H1 (cell line): ENCODE results near the gene MED28. TPM values are rescaled to one million over a fixed set of nuclear protein-coding genes. Genes with fewer than 3 reads are reported as not detected.

ENCODE experiments used
- CTCF ChIA-PET: fragments of 300-600 bp; sonication (Branson Sonifier 250); formaldehyde crosslinking; loops from one replicate; lab custom pipeline; 2021; ENCODE audit not compliant: partially characterized antibody; lab: Charles Lee
- POLR2A ChIA-PET: fragments of 300-600 bp; sonication (Branson Sonifier 250); formaldehyde crosslinking; loops from one replicate; lab custom pipeline; 2021; ENCODE audit warnings: inconsistent platforms; ENCODE audit not compliant: partially characterized antibody; lab: Charles Lee
- DNase-seq, 2 experiments: peaks; one replicate each; pipeline versions ENCODE4 v3.0.0 to v3.0.0-alpha.2; 2010 to 2022; ENCODE audit warnings: low spot score in 2 of 2, low read depth in 1 of 2, mixed read lengths in 1 of 2
- FAIRE-seq: peaks from 2 replicates; lab custom pipeline; 2011; peaks lifted over from hg19 to GRCh38; lab: Jason Lieb, UNC
- H2AFZ ChIP-seq: 2 replicates; pipeline ENCODE4 v1.8.1; 2012; ENCODE audit warnings: low read length, inconsistent platforms
- H2AK5ac ChIP-seq: 2 replicates; pipeline ENCODE4 v1.6.1; 2013; ENCODE audit warnings: low read depth, low read length
- H2BK120ac ChIP-seq: replicated peaks from 2 replicates; pipeline ENCODE3; 2013; ENCODE audit warnings: low read depth, low read length, inconsistent platforms
- H2BK12ac ChIP-seq: 2 replicates; pipeline ENCODE4 v1.6.1; 2013; ENCODE audit warnings: low read depth, low read length
- H2BK15ac ChIP-seq: 2 replicates; pipeline ENCODE4 v1.6.1; 2013; ENCODE audit warnings: low read length
- H2BK20ac ChIP-seq: 2 replicates; pipeline ENCODE4 v1.6.1; 2013; ENCODE audit warnings: low read length
- H2BK5ac ChIP-seq: 2 replicates; pipeline ENCODE4 v1.6.1; 2013; ENCODE audit warnings: low read depth, low read length
- H3K14ac ChIP-seq: 2 replicates; pipeline ENCODE4 v1.6.1; 2013; ENCODE audit warnings: inconsistent platforms; ENCODE audit not compliant: insufficient read length
- H3K18ac ChIP-seq: 2 replicates; pipeline ENCODE4 v1.6.1; 2013; ENCODE audit warnings: low read length; ENCODE audit errors: extremely low read depth
- H3K23ac ChIP-seq: 2 replicates; pipeline ENCODE4 v1.6.1; 2013; ENCODE audit warnings: inconsistent platforms; ENCODE audit not compliant: insufficient read length
- H3K23me2 ChIP-seq: 2 replicates; pipeline ENCODE4 v1.6.1; 2013; ENCODE audit warnings: low read depth, low read length
- H3K27ac ChIP-seq: 2 replicates; pipeline ENCODE4 v1.6.1; 2011; ENCODE audit warnings: low read depth, low read length, inconsistent platforms
- H3K27me3 ChIP-seq, 4 experiments: replicated peaks in 1 of 4; 1 replicate in 1 of 4; 2 replicates in 3 of 4; pipeline versions ENCODE4 v1.6.1 to v1.8.1; 2011 to 2013; ENCODE audit warnings: low read length in 3 of 4, mild to moderate bottlenecking in 3 of 4, inconsistent platforms in 2 of 4, mixed read lengths in 2 of 4, moderate library complexity in 1 of 4; ENCODE audit not compliant: control insufficient read depth in 3 of 4, insufficient read depth in 3 of 4; ENCODE audit errors: extremely low read depth in 1 of 4
- H3K36me3 ChIP-seq, 4 experiments: 2 replicates each; pipeline versions ENCODE4 v1.6.1 to v1.8.1; 2011 to 2013; ENCODE audit warnings: mild to moderate bottlenecking in 4 of 4, low read length in 3 of 4, moderate library complexity in 2 of 4, control low read depth in 1 of 4, inconsistent platforms in 1 of 4; ENCODE audit not compliant: insufficient read depth in 4 of 4, control insufficient read depth in 2 of 4
- H3K4ac ChIP-seq: replicated peaks from 2 replicates; pipeline ENCODE3; 2013; ENCODE audit warnings: low read length, low read depth, mixed read lengths, inconsistent platforms; ENCODE audit not compliant: insufficient read length
- H3K4me1 ChIP-seq, 4 experiments: replicated peaks in 1 of 4; 1 replicate in 1 of 4; 2 replicates in 3 of 4; pipeline versions ENCODE4 v1.6.1 to v1.8.1; 2011 to 2013; ENCODE audit warnings: low read length in 3 of 4, inconsistent platforms in 2 of 4, mixed read lengths in 1 of 4; ENCODE audit not compliant: insufficient read depth in 4 of 4, control insufficient read depth in 3 of 4
- H3K4me2 ChIP-seq, 2 experiments: 2 replicates each; pipeline versions ENCODE4 v1.6.1 to v1.8.1; 2011 to 2013; ENCODE audit warnings: low read depth in 2 of 2, low read length in 2 of 2, control low read depth in 1 of 2, inconsistent platforms in 1 of 2, mild to moderate bottlenecking in 1 of 2; ENCODE audit not compliant: insufficient read depth in 1 of 2
- H3K4me3 ChIP-seq, 4 experiments: fragments of 200-600, 300-600 bp in 1 of 4; sonication (generic), shearing (Covaris generic), sonication (Bioruptor Twin) in 1 of 4; 2 replicates each; pipeline versions ENCODE4 v1.5.1 to v1.8.1; 2011 to 2016; ENCODE audit warnings: low read length in 4 of 4, low read depth in 3 of 4, control low read depth in 2 of 4, inconsistent platforms in 2 of 4, mild to moderate bottlenecking in 2 of 4, mixed read lengths in 1 of 4, moderate library complexity in 1 of 4; ENCODE audit not compliant: insufficient read depth in 2 of 4; ENCODE audit errors: extremely low read depth in 1 of 4
- H3K56ac ChIP-seq: replicated peaks from 2 replicates; pipeline ENCODE3; 2013; ENCODE audit warnings: low read depth, mild to moderate bottlenecking, mixed read lengths, low read length, inconsistent platforms; ENCODE audit not compliant: insufficient read length
- H3K79me1 ChIP-seq: 2 replicates; pipeline ENCODE4 v1.6.1; 2013; ENCODE audit warnings: low read depth, low read length, control low read depth
- H3K79me2 ChIP-seq, 2 experiments: 2 replicates each; pipeline versions ENCODE4 v1.6.1 to v1.8.1; 2012 to 2013; ENCODE audit warnings: low read length in 2 of 2, mild to moderate bottlenecking in 2 of 2, inconsistent platforms in 1 of 2; ENCODE audit not compliant: insufficient read depth in 2 of 2, control insufficient read depth in 1 of 2
- H3K9ac ChIP-seq, 4 experiments: replicated peaks in 1 of 4; 1 replicate in 1 of 4; 2 replicates in 3 of 4; pipeline versions ENCODE4 v1.6.1 to v1.8.1; 2011 to 2013; ENCODE audit warnings: low read depth in 3 of 4, low read length in 3 of 4, control low read depth in 2 of 4, mild to moderate bottlenecking in 2 of 4, moderate library complexity in 2 of 4, inconsistent platforms in 1 of 4; ENCODE audit errors: extremely low read depth in 1 of 4
- H3K9me3 ChIP-seq, 2 experiments: 2 replicates each; pipeline versions ENCODE4 v1.6.1 to v1.8.1; 2012 to 2013; ENCODE audit warnings: mild to moderate bottlenecking in 2 of 2, moderate library complexity in 2 of 2, control low read depth in 1 of 2, inconsistent platforms in 1 of 2, low read depth in 1 of 2, low read length in 1 of 2, mixed read lengths in 1 of 2; ENCODE audit not compliant: insufficient read depth in 2 of 2
- H4K20me1 ChIP-seq, 2 experiments: replicated peaks in 1 of 2; 2 replicates each; pipeline versions ENCODE3 to v1.8.1; 2011 to 2013; ENCODE audit warnings: inconsistent platforms in 2 of 2, low read length in 2 of 2, mild to moderate bottlenecking in 1 of 2; ENCODE audit not compliant: insufficient read depth in 2 of 2, control insufficient read depth in 1 of 2
- H4K5ac ChIP-seq: 2 replicates; pipeline ENCODE4 v1.6.1; 2013; ENCODE audit warnings: low read length, low read depth, mixed read lengths, inconsistent platforms; ENCODE audit not compliant: insufficient read length
- H4K8ac ChIP-seq: 2 replicates; pipeline ENCODE4 v1.8.0; 2013; ENCODE audit warnings: mild to moderate bottlenecking, moderate library complexity, low read length, inconsistent platforms; ENCODE audit not compliant: insufficient read depth; ENCODE audit errors: extremely low read depth
- H4K91ac ChIP-seq: replicated peaks from 2 replicates; pipeline ENCODE3; 2013; ENCODE audit warnings: low read length, mixed read lengths, inconsistent platforms; ENCODE audit not compliant: insufficient read length
- CREB1 ChIP-seq: IDR thresholded peaks from 2 replicates; pipeline ENCODE4 v1.6.1; 2012; ENCODE audit warnings: inconsistent platforms
- CTCF ChIP-seq, 3 experiments: IDR thresholded peaks; 1 replicate in 2 of 3; 2 replicates in 1 of 3; pipeline versions ENCODE4 v1.5.1 to v1.6.1; 2011; ENCODE audit warnings: low read length in 3 of 3, mild to moderate bottlenecking in 3 of 3, inconsistent platforms in 2 of 3, low read depth in 1 of 3, moderate library complexity in 1 of 3; ENCODE audit not compliant: insufficient read depth in 1 of 3; ENCODE audit errors: control extremely low read depth in 1 of 3
- MAX ChIP-seq: IDR thresholded peaks from 2 replicates; pipeline ENCODE4 v1.6.1; 2012; ENCODE audit warnings: inconsistent platforms
- NRF1 ChIP-seq: IDR thresholded peaks from 2 replicates; pipeline ENCODE4 v1.6.1; 2011; ENCODE audit warnings: mild to moderate bottlenecking, low read depth, low read length, improper control_type of control experiment
- POLR2A ChIP-seq, 2 experiments: IDR thresholded peaks; 1 replicate in 1 of 2; 2 replicates in 1 of 2; pipeline ENCODE4 v1.6.1; 2011; ENCODE audit warnings: low read depth in 2 of 2, low read length in 2 of 2, mild to moderate bottlenecking in 2 of 2; ENCODE audit errors: control extremely low read depth in 1 of 2
- RAD21 ChIP-seq, 2 experiments: IDR thresholded peaks in 1 of 2; conservative IDR thresholded peaks in 1 of 2; 2 replicates each; pipeline ENCODE4 v1.6.1; 2011; ENCODE audit warnings: low read depth in 2 of 2, low read length in 2 of 2, improper control_type of control experiment in 1 of 2, inconsistent platforms in 1 of 2, mild to moderate bottlenecking in 1 of 2, moderate library complexity in 1 of 2
- TAF1 ChIP-seq: IDR thresholded peaks from 2 replicates; pipeline ENCODE4 v1.6.1; 2011; ENCODE audit warnings: mild to moderate bottlenecking, low read depth, low read length
- YY1 ChIP-seq: IDR thresholded peaks from 2 replicates; pipeline ENCODE4 v1.6.1; 2011; ENCODE audit warnings: low read depth, mild to moderate bottlenecking, low read length
- WGBS, 2 experiments: shearing (Covaris generic) in 1 of 2; methylation state at CpG; one replicate each; pipeline versions ENCODE4 v1.1.6 to v1.1.7; 2013 to 2015; ENCODE audit warnings: low lambda C conversion rate in 2 of 2, mixed read lengths in 2 of 2, inconsistent platforms in 1 of 2, low coverage in 1 of 2, missing lambda C conversion rate in 1 of 2; ENCODE audit not compliant: insufficient replicate concordance in 2 of 2, insufficient coverage in 1 of 2, insufficient read length in 1 of 2; ENCODE audit errors: extremely low coverage in 1 of 2, missing lambda C conversion rate in 1 of 2; 5-methylcytosine and 5-hydroxymethylcytosine counted together
- polyA plus RNA-seq, 7 experiments: library from polyadenylated mRNA; depleted of rRNA in 3 of 7; stranded (reverse) in 5 of 7; unstranded in 2 of 7; fragments of >200 nt in 5 of 7; fragments of 200-250 nt in 2 of 7; gene quantifications; 1 replicate in 5 of 7; 2 replicates in 1 of 7; 4 replicates in 1 of 7; pipeline versions ENCODE4 v1.2.1 to v1.2.3, GENCODE V29; 2011 to 2013; ENCODE audit warnings: missing spikeins in 2 of 7, mixed read lengths in 2 of 7
- total RNA-seq: library from RNA; stranded (reverse); fragmentation: NEBNext Ultra II Directional; extraction: Animal tissue kit (Norgen Biotek cat#: 25700); gene quantifications from 2 replicates; pipeline ENCODE4 v1.2.1, GENCODE V29; 2021

The MED28 gene
- total and polyA plus RNA-seq, 2 of the 8 experiments (the other 6 are each of a cell fraction or from before 2014, with no cell fraction given), result 24.0 to 87.1 TPM

- H3K23me2 ChIP-seq, result no peaks in the 10 kb centered on the region
- no peak overlapping the region for H3K14ac ChIP-seq
- H4K8ac ChIP-seq, result no peak overlapping the region
- H3K4ac ChIP-seq, result no peak overlapping the region
- H2AFZ ChIP-seq, result no peak overlapping the region
- H3K4me1 ChIP-seq, result 0 out of 7 replicates have a peak, but pooled peaks cover 0 to 3% (median 0%) of the 10 kb centered on the region in 4 experiments
- no peak overlapping the region for H2BK12ac ChIP-seq
- no peak overlapping the region for H3K18ac ChIP-seq
- DNase-seq, result peak; percentile 60 to 91
- peaks cover 0 to 9% of the 10 kb centered on the region in 2 experiments for H4K20me1 ChIP-seq
- no peak overlapping the region for H2BK5ac ChIP-seq
- H3K27ac ChIP-seq, result no peak overlapping the region
- H3K36me3 ChIP-seq, result peaks cover 5 to 30% (median 18%) of the 10 kb centered on the region in 4 experiments; a peak in 6 of 8 replicates
- CTCF ChIA-PET, result interaction anchor here (0.6 to 4.6 kb wide), 17 partner anchors 9 to 375 kb away, joined by 3 to 22 read pairs (median 4); no protein-coding TSS in a partner anchor
- H2BK20ac ChIP-seq, result no peak overlapping the region
- WGBS, 2 experiments, result 58% methylated on average over 31 of the region's 32 CpGs; no CpG with 5 or more reads in 1 of the 2 experiments
- H3K56ac ChIP-seq, result no peak overlapping the region
- H2BK120ac ChIP-seq, result no peak overlapping the region
- no peaks in the 10 kb centered on the region; the same call in 1 of the 2 replicates for H3K79me1 ChIP-seq
- no peak overlapping the region for H2AK5ac ChIP-seq
- H3K23ac ChIP-seq, result no peak overlapping the region
- H3K27me3 ChIP-seq, result no peaks in the 10 kb centered on the region
- no peak overlapping the region for H2BK15ac ChIP-seq
- H3K9me3 ChIP-seq, result peaks cover 0 to 1% of the 10 kb centered on the region in 2 experiments; a peak in 3 of 4 replicates
- H4K5ac ChIP-seq, result no peak overlapping the region
- no peak overlapping the region for H3K4me3 ChIP-seq
- POLR2A ChIA-PET, result interaction anchor here (0.5 to 2.5 kb wide), 6 partner anchors 9 to 59 kb away, joined by 3 to 7 read pairs (median 4); partner anchors contain the start of gene MED28
- H3K9ac ChIP-seq, result no peak overlapping the region
- H4K91ac ChIP-seq, result no peak overlapping the region
- H3K79me2 ChIP-seq, result no peaks in the 10 kb centered on the region
- H3K4me2 ChIP-seq, result no peak overlapping the region
- no peak for FAIRE-seq
- 0 out of 2 replicates have a peak, but pooled peaks have one; percentile 16 for TF ChIP-seq CREB1
- TF ChIP-seq CTCF (IDR thresholded peaks at IDR 0.05; ENCODE audit: control extremely low read depth in 1 of 3, insufficient read depth in 1 of 3, low read depth in 1 of 3, low read length in 3 of 3), result peak; percentile 82 to 88 (median 88)
- TF ChIP-seq RAD21 (IDR thresholded peaks at IDR 0.05 in 1 of 2, conservative IDR thresholded peaks at IDR 0.05 in 1 of 2; ENCODE audit: low read depth in 2 of 2, low read length in 2 of 2), result peak; percentile 78 to 81
- no peak for TF ChIP-seq NRF1
- TF ChIP-seq MAX, result no peak
- TF ChIP-seq YY1, result peak; percentile 81
- no peak for TF ChIP-seq TAF1
- 0 out of 3 replicates have a peak, but pooled peaks of 1 of the 2 experiments have one; percentile 2 for TF ChIP-seq POLR2A (IDR thresholded peaks at IDR 0.05; ENCODE audit: control extremely low read depth in 1 of 2, low read depth in 2 of 2, low read length in 2 of 2)
Observed at GRCh38 chr4:17636696-17637622, 22.5 kb downstream of the MED28 start.
